Measurements from ENCODE around the gene NPHS1.
"Not testable (repeated sequence)": the region's sequence is repeated elsewhere in the genome, so short reads cannot be mapped to it uniquely, and the experiment has no call there.

NPHS1 gene, protein sequence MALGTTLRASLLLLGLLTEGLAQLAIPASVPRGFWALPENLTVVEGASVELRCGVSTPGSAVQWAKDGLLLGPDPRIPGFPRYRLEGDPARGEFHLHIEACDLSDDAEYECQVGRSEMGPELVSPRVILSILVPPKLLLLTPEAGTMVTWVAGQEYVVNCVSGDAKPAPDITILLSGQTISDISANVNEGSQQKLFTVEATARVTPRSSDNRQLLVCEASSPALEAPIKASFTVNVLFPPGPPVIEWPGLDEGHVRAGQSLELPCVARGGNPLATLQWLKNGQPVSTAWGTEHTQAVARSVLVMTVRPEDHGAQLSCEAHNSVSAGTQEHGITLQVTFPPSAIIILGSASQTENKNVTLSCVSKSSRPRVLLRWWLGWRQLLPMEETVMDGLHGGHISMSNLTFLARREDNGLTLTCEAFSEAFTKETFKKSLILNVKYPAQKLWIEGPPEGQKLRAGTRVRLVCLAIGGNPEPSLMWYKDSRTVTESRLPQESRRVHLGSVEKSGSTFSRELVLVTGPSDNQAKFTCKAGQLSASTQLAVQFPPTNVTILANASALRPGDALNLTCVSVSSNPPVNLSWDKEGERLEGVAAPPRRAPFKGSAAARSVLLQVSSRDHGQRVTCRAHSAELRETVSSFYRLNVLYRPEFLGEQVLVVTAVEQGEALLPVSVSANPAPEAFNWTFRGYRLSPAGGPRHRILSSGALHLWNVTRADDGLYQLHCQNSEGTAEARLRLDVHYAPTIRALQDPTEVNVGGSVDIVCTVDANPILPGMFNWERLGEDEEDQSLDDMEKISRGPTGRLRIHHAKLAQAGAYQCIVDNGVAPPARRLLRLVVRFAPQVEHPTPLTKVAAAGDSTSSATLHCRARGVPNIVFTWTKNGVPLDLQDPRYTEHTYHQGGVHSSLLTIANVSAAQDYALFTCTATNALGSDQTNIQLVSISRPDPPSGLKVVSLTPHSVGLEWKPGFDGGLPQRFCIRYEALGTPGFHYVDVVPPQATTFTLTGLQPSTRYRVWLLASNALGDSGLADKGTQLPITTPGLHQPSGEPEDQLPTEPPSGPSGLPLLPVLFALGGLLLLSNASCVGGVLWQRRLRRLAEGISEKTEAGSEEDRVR (N-terminal part only)

DNA sequence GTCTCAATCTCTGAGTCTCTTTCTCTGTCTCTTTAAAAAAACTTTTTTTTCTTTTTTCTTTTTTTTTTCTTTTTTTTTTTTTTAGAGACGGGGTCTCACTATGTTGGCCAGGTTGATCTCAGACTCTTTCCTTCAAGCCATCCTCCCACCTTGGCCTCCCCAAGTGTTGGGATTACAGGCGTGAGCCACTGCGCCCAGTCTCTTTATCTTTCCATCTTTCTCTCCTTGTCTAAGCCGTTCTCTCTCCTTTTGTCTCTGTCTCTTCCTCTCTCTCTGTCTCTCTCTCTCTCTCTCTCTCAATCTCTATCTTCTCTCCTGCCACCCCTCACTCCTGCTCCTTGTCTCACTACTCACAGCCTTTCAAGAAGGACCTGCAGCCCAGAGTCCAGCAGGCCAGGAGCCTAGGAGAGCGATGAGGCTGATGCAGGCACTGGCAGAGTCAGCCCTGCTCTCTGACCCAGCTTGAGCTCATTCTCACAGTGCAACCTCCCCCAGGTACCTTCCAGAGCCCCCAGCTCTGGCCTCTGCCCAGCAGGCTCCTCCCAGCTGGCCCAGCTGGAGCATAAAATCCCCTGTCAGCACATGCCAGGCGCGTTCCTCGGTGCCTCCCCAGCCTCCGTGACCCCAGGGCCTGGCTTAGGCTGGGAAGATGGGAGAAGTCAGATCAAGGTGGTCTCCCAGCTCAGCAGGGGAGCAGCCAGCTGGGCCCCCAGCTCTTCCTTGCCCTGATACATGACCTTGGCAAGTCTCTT lies at the start of gene NPHS1:
Gene NPHS1 (minus strand): TSS at position 476 of the 752 bp plus-strand sequence. CDS start 667 bp downstream, outside the sequence.
- DNase-seq: no peak

DNA sequence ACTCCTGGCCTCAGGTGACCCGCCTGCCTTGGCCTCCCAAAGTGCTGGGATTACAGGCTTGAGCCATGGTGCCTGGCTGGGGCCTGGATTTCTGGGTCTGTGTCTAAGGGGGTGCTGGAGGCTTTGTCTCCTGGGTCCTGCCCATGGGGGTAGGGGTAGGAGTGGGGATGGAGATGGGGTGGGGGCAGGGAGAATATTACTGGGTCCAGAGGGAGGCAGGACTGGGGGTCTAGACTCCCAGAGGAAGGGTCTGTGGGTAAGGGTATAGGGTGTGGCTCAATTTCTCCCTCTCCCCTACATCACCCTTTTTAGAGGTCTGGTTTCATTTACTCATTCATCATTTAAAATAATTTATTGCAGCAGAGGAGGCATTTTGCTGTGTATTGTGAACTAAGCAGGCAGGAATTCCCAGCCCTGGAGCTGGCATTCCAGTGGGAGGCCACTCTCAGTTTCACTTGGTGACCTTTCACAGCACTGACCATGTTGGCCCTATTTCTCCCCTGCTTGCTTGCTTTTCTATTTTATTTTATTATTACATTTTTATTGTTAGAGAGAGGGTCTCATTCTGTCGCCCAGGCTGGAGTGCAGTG lies 48.8 kb upstream of the NPHS1 start:
- no peak for DNase-seq

DNA sequence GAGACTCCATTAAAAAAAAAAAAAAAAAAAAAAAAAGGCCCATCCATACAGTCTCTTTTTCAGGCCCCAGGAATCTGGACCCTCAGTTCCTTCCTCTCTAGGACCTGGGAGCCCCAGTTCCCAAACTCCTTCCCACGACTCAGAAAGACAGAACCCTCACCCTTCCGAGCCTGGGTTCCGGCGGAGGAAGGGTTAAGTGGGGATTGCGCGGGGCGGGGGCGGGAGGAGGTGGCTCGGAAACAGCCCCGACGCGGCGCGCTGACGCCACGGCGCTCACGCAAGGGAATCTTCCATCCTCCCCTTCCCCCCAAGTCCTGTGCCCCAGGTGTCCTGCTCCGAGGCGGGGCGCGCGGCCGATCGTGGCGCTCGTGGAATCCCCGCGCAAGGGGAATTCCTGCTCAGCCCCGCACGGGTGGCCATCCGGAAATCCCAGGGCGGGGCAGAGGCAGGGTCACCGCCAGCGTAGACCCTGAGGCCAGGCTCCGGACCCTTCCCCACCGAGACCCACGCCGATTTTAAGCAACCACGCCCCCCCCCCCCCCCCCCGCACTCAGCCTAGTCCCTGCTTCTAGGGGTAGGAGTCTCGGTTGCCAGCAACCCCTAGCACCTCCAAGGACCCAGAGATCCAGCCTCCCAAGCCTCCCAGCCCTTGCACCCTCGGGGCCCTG lies 47.4 kb upstream of the NPHS1 start:
- DNase-seq: peak; percentile 80

DNA sequence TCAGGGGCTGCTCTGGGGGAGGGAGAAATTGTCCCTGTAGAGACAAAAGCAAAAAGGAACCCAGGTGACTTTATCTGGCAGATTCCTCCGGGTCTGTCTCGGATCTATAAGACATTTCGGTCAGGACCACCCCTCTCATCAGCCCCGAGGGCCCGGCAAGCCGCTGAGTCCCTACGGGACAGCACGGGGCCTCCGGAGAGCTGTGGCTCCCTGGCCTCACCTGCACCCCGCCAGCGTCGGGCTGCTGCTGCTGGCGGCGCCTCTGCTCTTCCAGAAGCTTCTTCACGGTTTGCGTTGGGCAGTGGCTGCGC lies 46.1 kb upstream of the NPHS1 start:
- no peak for DNase-seq

DNA sequence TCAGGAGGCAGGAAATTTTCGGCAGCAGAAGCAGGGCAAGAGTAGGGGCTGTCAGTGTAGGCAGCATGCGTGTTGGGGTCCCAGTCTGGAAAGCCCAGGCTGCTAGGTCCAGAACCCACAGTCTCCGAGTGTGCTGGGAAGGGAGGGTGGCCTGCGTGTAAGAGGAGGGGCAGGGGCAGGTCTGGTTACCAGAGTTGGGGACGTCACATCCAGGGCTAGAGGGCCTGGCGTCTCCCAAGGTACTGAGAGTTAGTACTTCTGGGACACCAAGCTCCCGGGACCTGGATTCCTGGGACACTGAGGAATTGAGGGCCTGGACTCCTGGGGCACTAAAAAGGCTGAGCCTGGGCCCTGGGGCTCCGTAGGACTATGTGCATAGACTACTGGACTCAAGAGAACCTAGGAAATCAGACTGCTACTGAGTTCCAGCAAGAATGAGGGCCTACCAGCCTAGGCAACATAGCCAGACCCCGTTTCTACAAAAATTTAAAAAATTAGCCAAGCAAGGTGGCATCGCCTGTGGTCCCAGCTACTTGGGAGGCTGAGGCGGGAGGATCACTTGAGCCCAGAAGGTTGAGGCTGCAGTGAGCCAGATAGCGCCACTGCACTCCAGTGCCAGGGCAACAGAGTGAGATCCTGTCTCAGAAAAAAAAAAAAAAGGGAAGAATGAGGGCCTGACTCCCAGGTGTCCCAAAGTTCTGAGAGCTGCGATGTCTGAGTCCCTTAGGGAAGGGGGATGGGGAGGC lies 45.6 kb upstream of the NPHS1 start:
- no peak for DNase-seq

DNA sequence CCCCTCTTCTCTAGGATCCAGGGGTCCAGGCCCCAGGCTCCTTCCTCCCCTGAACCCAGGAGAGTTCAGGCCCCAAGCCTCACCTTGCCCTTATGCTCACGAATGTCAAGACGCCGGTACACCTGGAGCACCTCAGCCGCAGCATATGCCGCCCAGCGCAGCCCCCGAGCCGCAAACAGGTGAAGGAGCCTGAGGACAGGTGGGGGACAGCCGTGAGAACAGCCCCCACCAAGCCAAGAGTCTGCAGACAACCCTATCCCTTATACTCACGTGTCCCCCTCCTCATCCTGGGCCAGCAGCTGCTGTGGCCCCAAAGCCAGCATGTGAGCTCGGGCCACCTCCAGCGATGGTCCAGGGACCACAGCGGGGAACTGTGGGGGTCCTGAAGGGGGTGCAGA lies 44.3 kb upstream of the NPHS1 start:
- DNase-seq: no peak

DNA sequence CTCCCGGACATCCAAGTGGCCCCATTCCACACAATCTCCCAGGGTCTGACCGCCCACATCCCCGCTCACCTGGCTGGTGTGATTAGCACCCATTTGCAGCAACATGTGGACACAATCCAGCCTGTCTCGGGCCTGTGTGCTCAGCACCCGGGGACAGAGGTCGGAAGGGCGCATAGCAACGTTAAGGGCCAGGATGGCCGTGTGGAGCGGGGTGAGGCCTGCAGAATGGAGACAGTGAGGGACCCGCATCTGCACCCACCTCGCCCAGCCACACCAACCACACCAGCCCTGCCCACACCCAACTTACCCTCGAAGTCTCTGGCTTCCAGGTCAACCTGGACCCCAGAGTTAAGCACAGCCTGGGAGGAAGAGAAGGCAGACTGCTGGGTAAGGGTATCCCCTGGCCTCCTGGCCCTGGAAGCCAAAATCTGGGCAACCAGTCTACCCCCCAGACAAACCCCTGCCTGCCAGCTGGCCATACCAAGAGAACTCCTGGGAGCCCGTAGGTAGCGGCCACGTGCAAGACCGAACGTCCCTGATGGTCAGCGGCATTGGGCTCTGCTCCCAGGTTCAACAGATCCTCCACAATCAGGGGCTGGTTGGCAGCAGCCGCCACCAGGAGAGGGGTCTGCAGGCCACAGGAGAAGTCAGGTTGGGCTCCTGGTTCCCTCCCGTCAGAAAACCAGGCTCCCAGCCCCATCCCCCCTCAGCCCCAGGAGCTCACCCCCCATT lies 43.8 kb upstream of the NPHS1 start:
- no peak for DNase-seq

DNA sequence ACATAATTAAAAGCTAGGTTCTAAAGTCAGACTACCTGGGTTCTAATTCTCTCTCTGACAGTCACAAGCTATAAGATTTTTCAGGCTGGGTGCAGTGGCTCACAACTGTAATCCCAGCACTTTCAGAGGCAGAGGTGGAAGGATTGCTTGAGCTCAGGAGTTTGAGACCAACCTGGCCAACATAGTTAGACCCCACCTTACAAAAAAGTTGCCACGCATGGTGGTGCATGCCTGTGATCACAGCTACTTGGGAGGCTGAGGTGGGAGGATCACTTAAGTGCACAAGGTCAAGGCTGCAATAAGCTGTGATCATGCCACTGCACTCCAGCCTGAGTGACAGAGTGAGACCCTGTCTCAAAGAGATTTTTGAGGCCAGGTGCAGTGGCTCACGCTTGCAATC lies 42.0 kb upstream of the NPHS1 start:
- DNase-seq: no peak

DNA sequence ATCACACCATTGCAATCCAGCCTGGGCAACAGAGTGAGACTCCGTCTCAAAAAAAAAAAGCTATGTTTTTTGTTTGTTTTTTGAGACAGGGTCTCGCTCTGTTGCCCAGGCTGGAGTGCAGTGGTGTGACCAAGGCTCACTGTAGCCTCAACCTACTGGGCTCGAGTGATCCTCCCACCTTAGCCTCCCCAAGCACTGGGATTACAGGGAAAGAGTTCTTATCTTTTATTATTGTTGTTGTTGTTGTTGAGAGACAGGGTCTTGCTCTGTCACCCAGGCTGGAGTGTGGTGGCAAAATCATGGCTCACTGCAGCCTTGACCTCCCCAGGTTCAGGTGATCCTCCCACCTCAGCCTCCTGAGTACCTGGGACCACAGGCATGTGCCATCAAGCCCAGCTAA lies 39.5 kb upstream of the NPHS1 start:
- DNase-seq: not testable (repeated sequence)

DNA sequence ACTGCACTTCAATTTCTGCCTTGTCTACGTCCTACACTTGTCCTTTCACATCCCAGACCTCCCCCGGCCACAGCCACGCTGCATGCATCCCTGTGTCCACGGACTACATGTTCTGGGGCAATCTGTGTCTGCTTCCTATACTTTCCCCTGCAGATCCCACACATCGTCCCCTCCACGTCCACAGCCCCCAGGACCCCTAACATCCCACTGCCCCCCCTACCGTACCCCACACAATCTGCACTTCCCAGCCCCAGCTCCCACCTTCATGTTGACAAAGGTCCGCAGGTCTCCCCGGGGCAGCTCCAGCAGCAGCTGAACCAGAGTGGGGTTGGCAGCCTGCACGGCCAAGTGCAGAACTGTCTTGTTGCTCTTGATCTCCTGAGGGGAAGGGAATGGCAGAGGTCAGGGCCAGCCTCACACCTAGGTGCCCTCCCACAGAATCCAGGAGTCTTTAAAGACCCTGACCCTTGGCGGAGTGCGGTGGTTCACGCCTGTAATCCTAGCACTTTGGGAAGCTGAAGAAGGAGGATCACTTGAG lies 37.9 kb upstream of the NPHS1 start:
- DNase-seq: no peak

DNA sequence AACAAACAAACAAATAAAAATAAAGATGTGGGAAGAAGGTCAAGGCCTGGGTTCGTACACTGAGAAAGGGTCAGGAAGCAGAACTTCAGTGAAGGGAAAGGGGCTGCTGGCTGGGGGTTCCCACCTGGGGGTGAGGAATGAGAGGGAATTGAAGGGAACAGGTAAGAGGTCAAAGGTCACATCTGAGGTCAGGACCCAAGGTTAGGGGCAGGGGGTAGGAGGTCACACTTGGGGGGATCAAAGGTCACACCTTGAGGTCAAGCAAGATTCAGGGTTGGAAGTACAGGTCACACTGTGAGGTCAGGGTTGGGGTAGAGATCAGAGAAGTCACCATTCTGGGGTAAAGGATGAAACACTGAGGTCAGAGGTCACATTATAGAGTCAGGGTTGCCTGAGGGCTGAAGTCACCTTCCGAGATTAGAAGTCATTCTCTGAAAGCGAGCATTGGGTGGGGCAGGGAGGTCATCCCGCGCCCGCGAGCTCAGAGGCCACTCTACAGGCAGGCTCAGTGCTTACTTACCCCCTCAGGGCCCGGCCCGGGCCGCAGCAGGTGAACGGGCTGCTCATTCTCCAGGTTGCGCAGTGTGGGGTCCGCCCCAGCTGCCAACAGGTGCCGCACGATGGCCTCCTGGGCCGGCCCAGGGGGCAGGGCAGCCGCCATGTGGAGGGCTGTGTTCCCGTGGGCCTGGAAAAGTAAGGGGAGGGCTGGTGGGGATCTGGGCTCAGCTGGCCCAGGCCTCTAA lies 37.2 kb upstream of the NPHS1 start:
- no peak for DNase-seq

DNA sequence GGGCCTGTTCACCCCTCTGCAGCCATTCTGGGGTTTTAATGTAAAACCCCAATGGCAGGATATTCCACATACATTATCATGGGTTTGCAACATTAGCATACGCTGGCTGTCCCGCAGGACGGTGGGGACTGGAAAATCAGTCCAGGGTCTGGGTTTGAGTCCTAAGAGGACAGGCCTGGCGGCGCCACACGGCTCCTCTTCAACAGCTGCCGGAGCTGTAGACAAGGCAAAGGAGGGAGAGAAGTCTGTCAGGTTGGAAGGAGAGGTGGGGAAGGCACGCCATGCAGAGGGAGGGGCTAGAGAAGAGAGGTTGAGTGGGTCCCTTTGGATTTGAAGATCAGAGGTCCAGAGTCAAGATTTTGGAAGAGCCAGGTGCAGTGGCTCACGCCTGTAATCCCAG lies 36.1 kb upstream of the NPHS1 start:
- DNase-seq: no peak

DNA sequence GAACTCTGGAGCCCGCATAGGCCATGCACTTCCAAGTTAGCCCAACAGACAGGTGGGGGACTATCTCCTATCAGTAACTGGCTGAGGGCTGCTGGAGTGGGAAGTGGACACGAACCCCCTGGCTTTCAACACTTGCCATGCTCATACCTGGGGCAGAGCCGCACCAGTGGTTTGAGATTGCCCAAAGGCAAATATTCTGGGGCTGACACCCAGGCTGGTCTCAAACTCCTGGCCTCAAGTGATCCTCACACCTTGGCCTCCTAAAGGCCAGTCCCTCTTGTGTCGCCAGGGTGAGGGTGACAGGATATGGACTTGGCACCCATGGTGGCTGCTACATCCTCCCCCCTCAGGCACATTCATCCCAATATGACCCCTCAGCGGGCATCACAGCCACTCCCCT lies 34.9 kb upstream of the NPHS1 start:
- no peak for DNase-seq

DNA sequence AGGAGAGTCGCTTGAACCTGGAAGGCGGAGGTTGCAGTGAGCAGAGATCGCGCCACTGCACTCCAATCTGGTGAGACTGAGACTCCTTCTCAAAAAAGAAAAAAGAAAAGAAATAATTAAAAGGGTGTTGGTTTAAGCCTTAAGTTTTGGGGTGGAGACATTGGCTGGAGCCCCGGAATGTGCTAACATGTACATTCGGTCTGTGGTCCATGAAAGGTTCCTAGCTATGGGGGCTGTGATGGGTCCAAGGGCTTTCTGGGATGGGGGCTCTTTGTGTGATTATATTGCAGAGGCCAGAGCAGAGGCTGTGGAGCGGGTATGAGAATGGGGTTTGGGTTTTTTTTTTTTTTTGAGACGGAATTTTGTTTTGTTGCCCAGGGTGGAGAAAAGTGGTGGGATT lies 33.6 kb upstream of the NPHS1 start:
- no peak for DNase-seq

DNA sequence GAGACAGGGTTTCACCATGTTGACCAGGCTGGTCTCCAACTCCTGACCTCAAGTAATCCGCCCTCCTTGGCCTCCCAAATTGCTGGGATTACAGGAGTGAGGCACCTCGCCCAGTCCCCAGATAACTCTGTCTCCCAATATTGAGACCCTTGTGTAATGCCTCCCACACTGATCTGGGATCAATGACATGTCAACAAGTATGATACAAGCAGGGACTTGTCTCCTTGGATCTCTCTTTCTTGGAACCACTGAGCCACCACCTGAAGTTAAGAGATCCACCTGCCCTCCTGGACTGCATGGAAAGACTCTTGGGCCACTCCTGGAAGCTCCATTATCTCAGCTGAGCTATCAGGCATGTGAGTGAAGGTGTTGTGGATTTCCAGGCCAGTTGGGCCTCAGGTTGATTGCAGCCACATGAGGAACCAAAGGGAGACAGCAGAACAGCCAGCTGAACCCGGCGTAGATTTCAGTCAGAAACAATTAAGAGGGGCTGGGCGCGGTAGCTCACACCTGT lies 33.0 kb upstream of the NPHS1 start:
- DNase-seq: no peak

DNA sequence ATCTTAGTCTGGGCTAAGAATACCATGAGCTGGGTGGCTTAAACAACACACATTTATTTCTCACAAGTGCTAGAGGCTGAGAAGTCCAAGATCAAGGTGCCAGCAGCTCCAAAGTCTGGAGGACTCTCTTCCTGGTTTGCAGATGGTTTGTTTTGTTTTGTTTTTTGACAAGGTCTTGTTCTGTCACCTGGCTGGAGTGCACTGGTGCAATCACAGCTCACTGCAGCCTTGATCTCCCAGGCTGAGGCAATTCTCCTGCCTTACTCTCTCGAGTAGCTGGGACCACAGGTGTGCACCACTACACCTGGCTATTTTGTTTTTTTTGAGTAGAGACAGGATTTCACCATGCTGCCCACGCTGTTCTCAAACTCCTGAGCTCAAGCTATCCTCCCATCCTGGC lies 31.6 kb upstream of the NPHS1 start:
- DNase-seq: no peak

DNA sequence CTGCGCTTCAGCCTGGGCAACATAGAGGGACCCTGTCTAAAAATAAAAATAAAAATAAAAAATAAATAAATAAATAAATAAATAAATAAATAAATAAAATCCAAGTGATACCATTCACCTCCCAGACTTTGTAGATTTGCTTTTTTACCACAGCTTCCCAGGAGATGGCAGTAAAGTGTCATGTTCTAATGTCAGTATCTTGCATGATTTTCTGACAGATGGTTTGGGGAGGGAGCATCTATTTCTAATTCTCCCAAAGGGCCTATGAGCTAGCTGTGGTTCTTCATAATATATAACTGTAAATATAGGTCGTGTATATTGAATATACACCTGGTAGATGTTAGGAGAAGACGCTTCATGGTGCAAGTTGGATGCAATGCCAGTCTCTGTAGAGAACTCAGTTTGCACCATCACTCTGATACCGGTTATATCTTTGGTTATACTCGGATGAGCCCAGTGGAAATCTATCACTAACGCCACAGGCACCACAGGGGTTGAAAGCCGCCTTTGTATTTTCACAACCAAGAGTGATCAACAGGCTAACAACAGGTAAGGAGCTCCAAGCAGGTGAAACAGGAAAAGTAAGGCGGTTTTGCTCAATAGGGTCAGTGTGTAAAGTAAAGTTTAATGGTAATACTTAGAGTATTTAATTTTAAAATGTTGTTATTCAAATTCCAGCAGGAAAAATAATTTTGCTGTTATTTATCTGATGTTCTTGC lies 30.0 kb upstream of the NPHS1 start:
- peak; percentile 73 for DNase-seq

DNA sequence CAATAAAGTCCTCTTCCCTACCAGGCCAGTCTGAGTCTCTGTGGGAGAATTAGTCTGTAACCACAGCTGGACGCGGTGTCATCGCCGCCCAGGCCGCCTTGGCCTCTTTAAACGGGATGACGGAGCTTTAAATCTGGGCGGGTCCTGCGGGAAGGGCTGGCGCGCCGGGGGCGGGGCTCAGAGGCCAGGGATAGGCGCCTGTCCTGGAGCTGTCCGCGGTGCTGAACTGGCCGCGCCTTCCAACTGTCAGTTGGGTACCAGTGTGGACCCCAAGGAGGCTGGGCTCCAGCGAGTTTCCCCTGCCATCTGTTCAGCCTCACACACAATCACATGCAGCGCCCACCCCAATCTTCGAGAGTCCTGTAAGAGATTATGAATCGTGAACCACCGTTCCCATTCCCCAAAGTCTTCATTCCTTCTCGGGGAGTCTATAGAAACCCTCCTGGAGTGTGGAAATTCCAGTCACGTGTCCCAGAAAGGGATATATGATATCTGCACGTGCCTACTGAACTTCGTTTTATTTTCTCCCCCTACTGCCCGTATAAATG lies 27.5 kb upstream of the NPHS1 start:
- DNase-seq: no peak

Data from COR-L47 (cell line).